Measurements from ENCODE around the gene SNX25. TPM values are rescaled to one million over a fixed set of nuclear protein-coding genes. Genes with fewer than 3 reads are reported as not detected.
A peak's percentile ranks its signal among the peaks of the same experiment; 100 is the strongest.
"Not testable (repeated sequence)": the region's sequence is repeated elsewhere in the genome, so short reads cannot be mapped to it uniquely, and the experiment has no call there.

Gene SNX25
- total RNA-seq, 2 donors from 2014 or later = 15.8 to 17.9 TPM

GRCh38 chr4:185243879-185244278, 34.5 kb downstream of the SNX25 start:
- H3K27me3 Mint-ChIP-seq (ENCODE audit: low read depth) = no peaks in the 10 kb centered on the region
- H3K36me3 Mint-ChIP-seq (ENCODE audit: insufficient read depth in 2 of 2) = peaks cover 0 to 1% of the 10 kb centered on the region in 2 donors
- H3K27ac Mint-ChIP-seq = no peak overlapping the region
- DNase-seq = no peak
- no peak for ATAC-seq (replicated peaks in 1 of 2)
- peaks cover 29% of the 10 kb centered on the region for H3K4me1 Mint-ChIP-seq (ENCODE audit: low read depth)
- no peak overlapping the region for H3K4me3 Mint-ChIP-seq
- H3K9me3 Mint-ChIP-seq = no peaks in the 10 kb centered on the region

DNA sequence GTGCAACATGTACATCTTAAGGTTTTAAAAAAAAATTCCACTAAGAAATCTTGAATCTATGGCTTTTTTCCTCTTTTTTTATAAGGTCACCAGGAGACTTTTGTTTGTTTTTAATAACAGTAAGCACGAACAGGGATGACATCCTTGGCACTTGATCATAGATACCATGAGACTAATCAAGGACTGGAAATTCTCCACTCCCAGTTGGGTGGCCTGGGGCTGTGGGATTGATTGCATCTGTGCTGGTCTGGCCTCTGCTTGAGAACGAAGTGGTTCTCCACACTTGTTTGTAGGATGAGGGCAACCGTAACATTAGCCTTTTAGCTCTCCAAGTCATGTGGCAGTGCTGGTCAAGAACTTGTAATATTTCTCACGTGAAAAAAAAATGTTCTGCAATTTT, 35.4 kb downstream of the SNX25 start:
- no peaks in the 10 kb centered on the region for H3K9me3 Mint-ChIP-seq
- ATAC-seq (replicated peaks in 1 of 2) (no peak), DNase-seq (no peak)
- peaks cover 0 to 1% of the 10 kb centered on the region in 2 donors for H3K36me3 Mint-ChIP-seq (ENCODE audit: insufficient read depth in 2 of 2)
- no peaks in the 10 kb centered on the region for H3K27me3 Mint-ChIP-seq (ENCODE audit: low read depth)
- H3K4me3 Mint-ChIP-seq = no peak overlapping the region
- H3K4me1 Mint-ChIP-seq (ENCODE audit: low read depth) = peaks cover 34% of the 10 kb centered on the region
- H3K27ac Mint-ChIP-seq = no peak overlapping the region

GRCh38 chr4:185246453-185246852, 37.1 kb downstream of the SNX25 start:
- Mint-ChIP-seq H3K27ac (peak overlapping the region; percentile 96), H3K4me1 (ENCODE audit: low read depth) (peaks cover 44% of the 10 kb centered on the region), H3K4me3 (peak overlapping the region in 1 of 2 donors; percentile 49), H3K36me3 (ENCODE audit: insufficient read depth in 2 of 2) (peaks cover 4% of the 10 kb centered on the region in 2 donors), H3K27me3 (ENCODE audit: low read depth) (no peaks in the 10 kb centered on the region), H3K9me3 (no peaks in the 10 kb centered on the region)
- ATAC-seq (replicated peaks in 1 of 2) = no peak
- no peak for DNase-seq

DNA sequence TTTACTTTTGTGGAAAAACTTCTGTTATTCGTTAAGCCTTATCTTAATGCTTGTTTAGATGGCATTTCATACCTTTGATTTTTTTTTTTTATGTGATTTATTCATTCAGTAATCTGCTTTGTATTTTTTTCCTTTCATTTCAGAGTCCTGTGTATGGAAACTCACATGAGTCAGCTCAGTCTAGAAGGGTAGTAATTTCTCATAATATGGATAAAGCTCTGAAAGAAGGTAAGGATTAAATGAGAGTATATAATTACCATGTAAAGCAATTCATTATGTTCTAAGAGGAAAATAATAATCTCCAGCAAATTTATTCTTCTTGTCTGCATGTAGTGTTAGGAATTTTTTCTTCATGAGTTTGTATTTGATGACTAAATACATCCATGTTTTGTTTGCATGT, 37.8 kb downstream of the SNX25 start:
- Mint-ChIP-seq H3K9me3 (no peaks in the 10 kb centered on the region), H3K27ac (peak overlapping the region; percentile 96), H3K4me1 (ENCODE audit: low read depth) (peaks cover 51% of the 10 kb centered on the region), H3K4me3 (peak overlapping the region; percentile 50 to 67), H3K36me3 (ENCODE audit: insufficient read depth in 2 of 2) (peaks cover 4% of the 10 kb centered on the region in 2 donors), H3K27me3 (ENCODE audit: low read depth) (no peaks in the 10 kb centered on the region)
- DNase-seq (no peak), ATAC-seq (replicated peaks in 1 of 2) (peak; percentile 67 to 69)

- H3K9me3 Mint-ChIP-seq = no peaks in the 10 kb centered on the region
- H3K27me3 Mint-ChIP-seq (ENCODE audit: low read depth) = no peaks in the 10 kb centered on the region
- H3K36me3 Mint-ChIP-seq (ENCODE audit: insufficient read depth in 2 of 2) = peaks cover 4% of the 10 kb centered on the region in 2 donors
- no peak overlapping the region for H3K4me3 Mint-ChIP-seq
- DNase-seq = no peak
- H3K4me1 Mint-ChIP-seq (ENCODE audit: low read depth) = peaks cover 54% of the 10 kb centered on the region
- H3K27ac Mint-ChIP-seq = no peak overlapping the region
- ATAC-seq (replicated peaks in 1 of 2) = no peak
These were observed 39.1 kb downstream of the SNX25 start for GRCh38 chr4:185248393-185249039.

DNA sequence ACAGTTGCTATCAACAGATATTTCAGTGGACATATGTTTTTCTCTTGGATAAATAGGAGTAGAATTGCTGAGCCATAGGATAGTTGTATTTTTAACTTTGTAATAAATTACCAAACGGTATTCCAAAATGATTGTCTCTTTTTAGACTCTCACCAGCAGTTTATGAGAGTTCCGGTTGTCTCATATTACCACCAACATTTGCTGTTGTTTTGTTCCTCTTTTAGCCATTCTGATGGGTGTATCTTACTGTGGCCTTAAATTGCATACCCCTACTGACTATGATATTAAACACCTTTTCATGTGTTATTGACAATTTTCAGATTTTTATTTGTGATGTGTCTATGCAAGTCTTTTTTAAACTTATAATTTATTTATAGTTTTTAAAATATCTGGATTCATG, 39.7 kb downstream of the SNX25 start:
- H3K4me3 Mint-ChIP-seq = no peak overlapping the region
- DNase-seq = no peak
- no peaks in the 10 kb centered on the region for H3K9me3 Mint-ChIP-seq
- peaks cover 4% of the 10 kb centered on the region in 2 donors for H3K36me3 Mint-ChIP-seq (ENCODE audit: insufficient read depth in 2 of 2)
- H3K27me3 Mint-ChIP-seq (ENCODE audit: low read depth) = no peaks in the 10 kb centered on the region
- no peak overlapping the region for H3K27ac Mint-ChIP-seq
- no peak for ATAC-seq (replicated peaks in 1 of 2)
- H3K4me1 Mint-ChIP-seq (ENCODE audit: low read depth) = peaks cover 58% of the 10 kb centered on the region

- Mint-ChIP-seq H3K27me3 (ENCODE audit: low read depth) (no peaks in the 10 kb centered on the region), H3K9me3 (no peaks in the 10 kb centered on the region), H3K36me3 (ENCODE audit: insufficient read depth in 2 of 2) (peaks cover 2 to 4% of the 10 kb centered on the region in 2 donors), H3K4me1 (ENCODE audit: low read depth) (peaks cover 76% of the 10 kb centered on the region), H3K27ac (no peak overlapping the region), H3K4me3 (peak overlapping the region; percentile 20 to 47)
- DNase-seq (no peak), ATAC-seq (replicated peaks in 1 of 2) (peak; percentile 26 to 30)
These were observed 45.0 kb downstream of the SNX25 start for GRCh38 chr4:185254434-185254833.

GRCh38 chr4:185255868-185256267, 46.5 kb downstream of the SNX25 start:
- Mint-ChIP-seq H3K27me3 (ENCODE audit: low read depth) (no peaks in the 10 kb centered on the region), H3K36me3 (ENCODE audit: insufficient read depth in 2 of 2) (peaks cover 0 to 2% of the 10 kb centered on the region in 2 donors), H3K4me1 (ENCODE audit: low read depth) (peaks cover 66% of the 10 kb centered on the region), H3K4me3 (peak overlapping the region in 1 of 2 donors; percentile 48), H3K9me3 (no peaks in the 10 kb centered on the region), H3K27ac (no peak overlapping the region)
- DNase-seq = no peak
- peak in 1 of 2 donors; percentile 31 for ATAC-seq (replicated peaks in 1 of 2)

GRCh38 chr4:185256446-185256845, 47.0 kb downstream of the SNX25 start:
- Mint-ChIP-seq H3K36me3 (ENCODE audit: insufficient read depth in 2 of 2) (no peaks in the 10 kb centered on the region), H3K27ac (no peak overlapping the region), H3K27me3 (ENCODE audit: low read depth) (no peaks in the 10 kb centered on the region), H3K9me3 (no peaks in the 10 kb centered on the region), H3K4me3 (peak overlapping the region in 1 of 2 donors; percentile 48), H3K4me1 (ENCODE audit: low read depth) (peaks cover 62% of the 10 kb centered on the region)
- DNase-seq = peak in 1 of 2 donors; percentile 6
- peak in 1 of 2 donors; percentile 56 for ATAC-seq (replicated peaks in 1 of 2)

DNA sequence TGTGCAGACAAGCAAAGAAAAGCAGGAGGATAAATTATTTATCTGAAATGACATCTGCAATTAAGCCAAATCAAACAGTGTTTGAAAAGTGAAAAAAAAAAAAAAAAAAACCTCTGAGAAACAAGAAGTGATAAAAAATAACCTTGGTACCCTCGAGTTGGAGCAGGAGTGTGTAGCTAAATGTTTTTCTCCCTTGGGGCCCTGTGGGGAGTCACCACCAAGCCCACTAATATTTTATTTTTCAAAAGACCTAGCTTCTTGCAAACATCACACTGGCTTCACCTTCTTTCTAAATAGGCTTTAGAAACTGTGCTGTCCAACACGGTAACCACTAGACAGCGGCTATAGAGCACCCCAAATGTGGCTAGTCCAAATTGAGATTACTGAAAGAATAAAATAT, 47.7 kb downstream of the SNX25 start:
- no peak for DNase-seq
- H3K4me1 Mint-ChIP-seq (ENCODE audit: low read depth) = peaks cover 55% of the 10 kb centered on the region

DNA sequence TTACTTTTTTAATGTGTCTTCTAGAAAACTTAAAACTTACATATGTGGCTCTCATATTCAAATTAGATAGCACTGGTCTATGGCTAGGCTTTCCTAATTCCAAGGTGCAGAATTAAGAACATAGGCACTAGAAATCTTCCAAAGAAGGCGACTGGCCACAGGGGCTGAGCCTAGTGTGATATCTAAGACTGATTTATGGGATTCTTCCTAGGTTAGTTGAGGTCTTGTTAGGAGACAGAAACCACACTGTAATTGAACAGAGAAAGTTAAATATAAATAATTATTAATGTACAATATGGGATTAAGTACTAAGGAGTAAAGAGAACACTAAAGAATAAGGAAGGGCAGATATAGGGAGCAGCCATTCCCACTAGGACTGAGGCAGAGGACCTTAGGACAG, 48.3 kb downstream of the SNX25 start:
- H3K27ac Mint-ChIP-seq = no peak overlapping the region
- H3K9me3 Mint-ChIP-seq = no peaks in the 10 kb centered on the region
- H3K27me3 Mint-ChIP-seq (ENCODE audit: low read depth) = no peaks in the 10 kb centered on the region
- no peak for DNase-seq
- no peaks in the 10 kb centered on the region for H3K36me3 Mint-ChIP-seq (ENCODE audit: insufficient read depth in 2 of 2)
- H3K4me1 Mint-ChIP-seq (ENCODE audit: low read depth) = peaks cover 52% of the 10 kb centered on the region
- no peak for ATAC-seq (replicated peaks in 1 of 2)
- no peak overlapping the region for H3K4me3 Mint-ChIP-seq

More for the DNA sequence above, 47.7 kb downstream of the SNX25 start:
- no peaks in the 10 kb centered on the region for H3K9me3 Mint-ChIP-seq
- no peak overlapping the region for H3K4me3 Mint-ChIP-seq
- ATAC-seq (replicated peaks in 1 of 2) = no peak
- H3K27ac Mint-ChIP-seq = no peak overlapping the region
- H3K27me3 Mint-ChIP-seq (ENCODE audit: low read depth) = no peaks in the 10 kb centered on the region
- no peaks in the 10 kb centered on the region for H3K36me3 Mint-ChIP-seq (ENCODE audit: insufficient read depth in 2 of 2)

DNA sequence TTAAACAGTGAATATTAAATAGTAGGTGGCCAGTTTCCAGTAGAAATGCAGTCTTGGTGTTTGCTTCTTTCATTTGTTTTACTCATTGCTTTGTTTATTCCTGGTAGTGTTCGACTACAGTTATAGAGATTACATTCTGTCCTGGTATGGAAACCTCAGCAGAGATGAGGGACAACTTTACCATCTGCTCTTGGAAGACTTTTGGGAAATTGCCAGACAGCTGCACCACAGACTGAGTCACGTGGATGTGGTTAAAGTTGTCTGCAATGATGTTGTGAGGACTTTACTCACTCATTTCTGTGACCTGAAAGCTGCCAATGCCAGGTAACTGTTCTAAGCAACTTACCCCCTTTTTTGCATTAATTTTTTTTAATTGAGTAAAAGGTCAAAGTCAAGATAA, 49.3 kb downstream of the SNX25 start:
- not testable (repeated sequence) for H3K4me3 Mint-ChIP-seq

GRCh38 chr4:185259719-185260118, 50.3 kb downstream of the SNX25 start:
- ATAC-seq (replicated peaks in 1 of 2) = no peak
- no peak overlapping the region for H3K27ac Mint-ChIP-seq
- DNase-seq = no peak
- peaks cover 39% of the 10 kb centered on the region for H3K4me1 Mint-ChIP-seq (ENCODE audit: low read depth)
- no peaks in the 10 kb centered on the region for H3K36me3 Mint-ChIP-seq (ENCODE audit: insufficient read depth in 2 of 2)
- H3K9me3 Mint-ChIP-seq = no peaks in the 10 kb centered on the region
- H3K4me3 Mint-ChIP-seq = no peak overlapping the region
- H3K27me3 Mint-ChIP-seq (ENCODE audit: low read depth) = no peaks in the 10 kb centered on the region

More for the DNA sequence above, 49.3 kb downstream of the SNX25 start:
- H3K36me3 Mint-ChIP-seq (ENCODE audit: insufficient read depth in 2 of 2); DNase-seq; H3K27me3 Mint-ChIP-seq (ENCODE audit: low read depth); H3K27ac Mint-ChIP-seq; H3K9me3 Mint-ChIP-seq: not testable (repeated sequence)
- ATAC-seq (replicated peaks in 1 of 2) = peak; percentile 73 to 84
- peaks cover 48% of the 10 kb centered on the region for H3K4me1 Mint-ChIP-seq (ENCODE audit: low read depth)

GRCh38 chr4:185261946-185262345, 52.5 kb downstream of the SNX25 start:
- no peak for DNase-seq
- no peak overlapping the region for H3K4me3 Mint-ChIP-seq
- H3K4me1 Mint-ChIP-seq (ENCODE audit: low read depth) = peaks cover 27% of the 10 kb centered on the region
- no peaks in the 10 kb centered on the region for H3K36me3 Mint-ChIP-seq (ENCODE audit: insufficient read depth in 2 of 2)
- no peak for ATAC-seq (replicated peaks in 1 of 2)
- no peaks in the 10 kb centered on the region for H3K27me3 Mint-ChIP-seq (ENCODE audit: low read depth)
- H3K9me3 Mint-ChIP-seq = no peaks in the 10 kb centered on the region
- H3K27ac Mint-ChIP-seq = no peak overlapping the region
